MM.1S (cell line): Measurements from ENCODE around the gene RPGRIP1L.

Source experiments
- EZH2 ChIP-seq: fragments of 300-600 bp; sonication (generic); optimal IDR thresholded peaks from 2 replicates; pipeline ENCODE3; 2017; ENCODE audit warnings: low read depth, mild to moderate bottlenecking, antibody characterized with exemption, low read length, mixed read lengths
- EZH2phosphoT487 ChIP-seq: fragments of 300-600 bp; sonication (generic); IDR thresholded peaks from 2 replicates; pipeline ENCODE4 v1.6.1; 2018; ENCODE audit warnings: antibody characterized with exemption, low read length
- TF ChIP-seq, protein P1 (sequence below): fragments of 300-600 bp; sonication (generic); IDR thresholded peaks from 2 replicates; pipeline ENCODE4 v1.5.1; 2016; ENCODE audit warnings: antibody characterized with exemption, low read length, mixed read lengths

DNA sequence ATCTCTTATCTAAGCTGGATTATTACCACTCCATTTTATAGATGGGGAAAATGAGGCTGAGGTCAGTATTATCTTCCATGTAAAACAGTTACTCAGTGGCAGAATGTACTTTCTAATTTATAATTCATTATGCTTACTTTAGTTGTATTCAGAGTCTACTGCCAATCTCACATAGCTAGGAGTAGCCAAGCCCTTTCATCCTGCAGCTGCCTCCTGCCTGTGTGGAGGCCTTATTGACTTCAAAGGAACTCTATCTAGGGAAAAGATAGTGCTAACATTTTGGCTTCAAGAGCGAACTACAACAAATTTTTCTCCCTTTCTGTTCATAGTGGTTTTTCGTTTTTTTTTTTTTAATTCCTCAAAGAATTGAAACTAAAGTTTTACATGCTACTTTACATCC is 12.9 kb downstream of the RPGRIP1L start:
- TF ChIP-seq, protein P1, sequence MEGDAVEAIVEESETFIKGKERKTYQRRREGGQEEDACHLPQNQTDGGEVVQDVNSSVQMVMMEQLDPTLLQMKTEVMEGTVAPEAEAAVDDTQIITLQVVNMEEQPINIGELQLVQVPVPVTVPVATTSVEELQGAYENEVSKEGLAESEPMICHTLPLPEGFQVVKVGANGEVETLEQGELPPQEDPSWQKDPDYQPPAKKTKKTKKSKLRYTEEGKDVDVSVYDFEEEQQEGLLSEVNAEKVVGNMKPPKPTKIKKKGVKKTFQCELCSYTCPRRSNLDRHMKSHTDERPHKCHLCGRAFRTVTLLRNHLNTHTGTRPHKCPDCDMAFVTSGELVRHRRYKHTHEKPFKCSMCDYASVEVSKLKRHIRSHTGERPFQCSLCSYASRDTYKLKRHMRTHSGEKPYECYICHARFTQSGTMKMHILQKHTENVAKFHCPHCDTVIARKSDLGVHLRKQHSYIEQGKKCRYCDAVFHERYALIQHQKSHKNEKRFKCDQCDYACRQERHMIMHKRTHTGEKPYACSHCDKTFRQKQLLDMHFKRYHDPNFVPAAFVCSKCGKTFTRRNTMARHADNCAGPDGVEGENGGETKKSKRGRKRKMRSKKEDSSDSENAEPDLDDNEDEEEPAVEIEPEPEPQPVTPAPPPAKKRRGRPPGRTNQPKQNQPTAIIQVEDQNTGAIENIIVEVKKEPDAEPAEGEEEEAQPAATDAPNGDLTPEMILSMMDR: no peak
- TF ChIP-seq EZH2 (no peak), EZH2phosphoT487 (no peak)
